EL (cell line): ENCODE data around the gene MYO1G.
"Not testable (repeated sequence)": the region's sequence is repeated elsewhere in the genome, so short reads cannot be mapped to it uniquely, and the experiment has no call there.

Experiments
- DNase-seq: peaks from one replicate; pipeline ENCODE4 v3.0.0-alpha.2; 2016

MYO1G gene

DNA sequence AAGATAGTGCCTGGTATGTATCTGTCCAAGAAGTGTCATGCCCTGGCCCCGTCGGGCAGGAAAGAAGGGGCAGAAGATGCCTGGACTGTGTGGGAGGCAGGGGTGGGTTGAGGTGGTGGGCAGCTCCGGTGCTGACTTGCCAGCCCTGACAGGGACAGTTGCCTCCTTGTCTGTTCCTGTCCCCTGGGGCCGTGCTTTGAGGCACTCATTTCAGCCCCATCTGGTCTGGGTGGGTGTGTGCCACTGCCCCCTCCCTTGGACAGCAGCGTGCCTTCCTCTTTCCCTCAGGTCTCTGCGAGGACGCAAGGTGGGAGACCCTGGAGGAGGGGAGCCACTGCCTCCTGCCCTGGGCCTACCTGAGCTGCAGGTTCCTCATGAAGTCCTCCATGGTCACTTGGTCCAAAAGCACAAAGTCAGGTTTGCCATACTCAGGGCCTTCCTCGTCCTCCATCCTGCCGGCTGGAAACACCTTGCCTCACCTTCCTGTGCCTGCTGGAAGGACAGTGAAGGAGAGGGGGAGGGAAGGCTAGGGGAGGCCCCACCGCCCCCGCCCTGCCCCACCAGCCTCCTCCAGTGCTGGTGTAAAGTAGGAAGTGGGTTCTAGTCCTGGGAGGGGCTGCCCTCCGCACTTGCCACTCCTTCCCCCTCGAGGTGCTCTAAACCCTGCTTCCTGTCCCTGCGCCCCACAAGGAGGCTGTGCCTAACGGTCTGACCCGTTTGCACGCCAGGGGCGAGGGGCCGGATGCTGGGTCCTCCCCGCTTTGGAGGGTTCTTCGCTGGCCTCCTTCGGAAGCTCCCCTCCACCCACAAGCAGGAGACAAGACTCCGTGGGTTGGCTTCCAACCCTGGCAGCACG lies at the start of gene MYO1G:
Gene MYO1G, minus strand, starts transcription at position 505 of the 856 bp plus-strand sequence. Its CDS starts 54 bp downstream, at position 451.
- no peak for DNase-seq

- DNase-seq, result no peak
These were observed 49.5 kb upstream of the MYO1G start for GRCh38 chr7:45028138-45028919.

DNA sequence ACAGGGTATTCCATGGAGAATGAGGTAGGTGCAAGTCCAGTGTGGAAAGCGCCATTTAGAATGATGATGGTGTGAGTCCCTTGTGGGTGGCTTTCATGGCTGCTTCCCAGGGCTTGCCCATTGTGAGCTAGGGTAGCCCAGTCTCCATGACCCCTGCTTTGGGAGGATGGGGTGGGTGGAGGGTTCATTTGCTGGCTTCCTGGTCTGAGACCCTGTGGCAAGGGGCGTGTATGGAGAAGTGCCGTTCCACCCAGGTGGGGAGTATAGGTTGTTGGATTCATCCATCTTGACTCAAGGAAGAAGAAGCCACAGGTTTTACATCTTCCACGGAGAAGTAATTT lies 48.9 kb upstream of the MYO1G start:
- no peak for DNase-seq

DNA sequence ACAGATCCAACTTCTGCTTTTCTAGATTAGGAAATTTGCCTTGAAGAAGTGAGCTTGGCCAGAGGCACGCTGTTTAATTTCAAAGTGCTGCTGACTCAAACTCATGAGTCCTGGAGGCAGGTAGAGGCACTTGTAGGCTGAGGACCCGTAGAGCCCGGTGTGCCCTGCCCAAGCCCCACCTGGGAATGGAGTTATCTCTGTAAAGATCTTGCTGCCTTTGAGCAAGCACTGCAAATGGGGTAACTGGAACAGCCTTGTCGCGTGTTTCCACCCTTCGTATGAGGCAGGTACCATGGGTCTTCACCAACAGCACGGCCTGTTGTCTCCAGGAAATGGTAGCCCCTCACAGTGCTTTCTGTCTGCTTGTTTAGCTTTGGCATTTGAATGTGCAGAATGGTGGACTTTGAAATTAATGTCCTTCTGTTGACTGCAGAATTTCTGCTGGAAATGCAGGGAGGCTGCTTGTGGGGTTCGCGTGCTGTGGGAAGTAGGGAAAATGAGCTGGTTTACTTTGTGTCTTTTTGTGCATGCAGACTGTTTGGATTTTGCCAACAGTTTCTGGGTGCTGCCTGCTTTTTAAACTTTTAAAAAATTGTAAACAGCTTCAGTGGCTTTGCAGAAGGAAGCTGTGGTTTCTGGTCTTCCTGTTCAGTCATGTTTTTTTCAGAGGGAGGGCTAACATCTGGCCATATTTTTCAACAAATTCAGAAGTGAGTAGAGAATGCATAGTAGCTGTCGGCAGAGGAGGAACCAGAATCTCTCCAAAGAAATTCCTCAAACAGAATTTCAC lies 48.4 kb upstream of the MYO1G start:
- DNase-seq, result peak; percentile 18

- DNase-seq, result no peak
These were observed 47.2 kb upstream of the MYO1G start for GRCh38 chr7:45026013-45026412.

- DNase-seq, result not testable (repeated sequence)
These were observed 46.7 kb upstream of the MYO1G start for GRCh38 chr7:45025473-45025872.

- DNase-seq, result no peak
These were observed 45.4 kb upstream of the MYO1G start for GRCh38 chr7:45024126-45024744.

GRCh38 chr7:45021604-45022296 lies 42.9 kb upstream of the MYO1G start:
- DNase-seq, result peak; percentile 33

- DNase-seq, result no peak
These were observed 42.1 kb upstream of the MYO1G start for GRCh38 chr7:45020915-45021314.

DNA sequence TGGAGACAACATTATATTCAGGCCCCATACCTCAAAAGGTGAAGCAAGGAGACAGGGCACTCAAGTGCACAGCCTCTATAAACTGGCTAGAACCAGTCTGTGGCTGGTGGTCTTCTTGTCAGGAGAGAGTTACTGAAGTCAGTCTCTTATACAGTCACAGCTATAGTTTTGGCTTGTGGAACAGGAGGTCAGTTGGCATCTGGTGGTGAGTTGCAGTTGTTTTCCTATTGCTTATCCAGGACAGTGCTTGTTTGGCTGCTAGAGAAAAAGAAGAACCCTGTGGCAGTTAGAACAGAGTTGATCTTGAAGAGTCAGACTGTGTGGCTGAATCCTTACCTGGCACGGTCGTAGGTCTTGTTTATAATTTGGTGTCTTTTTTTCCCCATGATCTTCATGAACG lies 38.4 kb upstream of the MYO1G start:
- DNase-seq, result no peak

GRCh38 chr7:45015313-45015712 lies 36.5 kb upstream of the MYO1G start:
- DNase-seq, result no peak

DNA sequence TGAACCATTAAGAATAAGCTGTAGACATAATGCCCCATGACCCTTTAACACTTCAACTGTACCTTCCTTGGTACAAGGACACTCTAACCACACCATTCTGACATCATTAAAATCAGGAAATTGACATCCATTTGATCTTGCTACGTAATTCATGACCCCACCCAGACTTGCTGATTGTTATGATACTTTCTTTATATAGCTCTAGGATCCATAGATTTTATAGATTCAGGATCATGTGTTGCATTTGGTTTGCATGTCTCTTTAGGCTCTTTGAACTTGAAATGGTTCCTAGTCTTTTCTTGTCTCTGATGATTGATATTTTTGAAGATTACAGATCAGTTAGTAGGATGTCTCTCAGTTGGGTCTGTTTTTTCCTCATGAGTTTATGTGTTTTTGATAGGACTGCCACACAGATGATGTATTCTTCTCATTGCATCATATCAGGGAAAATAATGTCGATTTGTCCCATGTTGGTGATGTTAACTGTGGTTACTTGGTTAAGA lies 34.7 kb upstream of the MYO1G start:
- DNase-seq, result no peak

DNA sequence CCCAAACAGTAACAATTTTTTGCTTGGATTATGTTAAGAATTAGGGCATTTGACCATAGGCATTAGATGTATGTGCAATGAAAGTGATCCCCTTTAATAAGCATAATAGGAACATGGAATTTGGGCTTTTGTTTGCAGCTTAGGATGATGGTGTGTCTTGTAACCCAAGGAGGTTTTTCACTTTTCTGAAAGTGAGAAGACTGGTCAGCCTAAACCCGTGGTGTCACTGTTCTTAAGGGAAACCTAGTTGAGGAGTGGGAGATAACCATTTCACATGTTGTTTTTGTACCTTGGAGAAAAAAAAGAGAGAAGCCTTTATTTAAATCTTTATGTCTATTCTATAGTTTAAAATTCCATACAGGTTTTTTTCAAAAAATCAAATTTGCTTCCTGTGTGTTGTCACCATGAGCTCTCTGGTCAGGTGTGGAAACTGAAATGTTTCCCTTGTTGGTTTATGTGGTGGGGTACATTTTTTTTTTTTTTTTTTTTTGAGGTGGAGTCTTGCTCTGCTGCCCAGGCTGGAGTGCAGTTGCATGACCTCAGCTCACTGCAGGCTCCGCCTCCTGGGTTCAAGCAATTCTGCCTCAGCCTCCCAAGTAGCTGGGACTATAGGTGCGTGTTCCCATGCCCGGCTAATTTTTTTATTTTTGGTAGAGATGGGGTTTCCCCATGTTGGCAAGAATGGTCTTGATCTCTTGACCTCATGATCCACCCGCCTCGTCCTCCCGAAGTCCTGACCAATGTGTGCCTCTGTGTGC lies 28.9 kb upstream of the MYO1G start:
- DNase-seq, result no peak

GRCh38 chr7:45007106-45007505 lies 28.3 kb upstream of the MYO1G start:
- DNase-seq, result no peak

- no peak for DNase-seq
These were observed 25.0 kb upstream of the MYO1G start for GRCh38 chr7:45003789-45004188.

DNA sequence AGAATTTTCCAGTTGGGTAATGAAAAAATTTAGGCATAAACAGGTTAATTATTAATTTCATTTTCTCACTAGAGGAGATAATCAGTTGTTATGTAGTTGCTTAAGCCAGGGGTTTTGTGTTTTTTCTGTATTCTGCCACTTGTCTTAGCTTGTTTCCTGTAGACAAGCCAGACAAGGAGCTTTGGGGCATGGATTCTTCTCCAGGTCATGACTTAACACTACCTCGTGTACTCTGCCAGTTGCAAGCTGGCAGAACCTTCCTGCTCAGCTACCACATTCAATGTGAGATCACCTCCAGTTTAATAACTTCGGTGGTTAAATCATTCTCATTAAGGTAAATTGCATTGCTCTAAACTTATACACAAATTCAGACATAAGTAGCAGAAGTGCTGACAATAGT lies 23.0 kb upstream of the MYO1G start:
- no peak for DNase-seq

- no peak for DNase-seq
These were observed 22.4 kb upstream of the MYO1G start for GRCh38 chr7:45001138-45001694.

- peak; percentile 60 for DNase-seq
These were observed 21.5 kb upstream of the MYO1G start, which contains the start of gene CCM2 for GRCh38 chr7:45000093-45001032. Gene CCM2 (plus strand): TSS chr7:45000201. CDS start chr7:45000334, 133 bp downstream.

DNA sequence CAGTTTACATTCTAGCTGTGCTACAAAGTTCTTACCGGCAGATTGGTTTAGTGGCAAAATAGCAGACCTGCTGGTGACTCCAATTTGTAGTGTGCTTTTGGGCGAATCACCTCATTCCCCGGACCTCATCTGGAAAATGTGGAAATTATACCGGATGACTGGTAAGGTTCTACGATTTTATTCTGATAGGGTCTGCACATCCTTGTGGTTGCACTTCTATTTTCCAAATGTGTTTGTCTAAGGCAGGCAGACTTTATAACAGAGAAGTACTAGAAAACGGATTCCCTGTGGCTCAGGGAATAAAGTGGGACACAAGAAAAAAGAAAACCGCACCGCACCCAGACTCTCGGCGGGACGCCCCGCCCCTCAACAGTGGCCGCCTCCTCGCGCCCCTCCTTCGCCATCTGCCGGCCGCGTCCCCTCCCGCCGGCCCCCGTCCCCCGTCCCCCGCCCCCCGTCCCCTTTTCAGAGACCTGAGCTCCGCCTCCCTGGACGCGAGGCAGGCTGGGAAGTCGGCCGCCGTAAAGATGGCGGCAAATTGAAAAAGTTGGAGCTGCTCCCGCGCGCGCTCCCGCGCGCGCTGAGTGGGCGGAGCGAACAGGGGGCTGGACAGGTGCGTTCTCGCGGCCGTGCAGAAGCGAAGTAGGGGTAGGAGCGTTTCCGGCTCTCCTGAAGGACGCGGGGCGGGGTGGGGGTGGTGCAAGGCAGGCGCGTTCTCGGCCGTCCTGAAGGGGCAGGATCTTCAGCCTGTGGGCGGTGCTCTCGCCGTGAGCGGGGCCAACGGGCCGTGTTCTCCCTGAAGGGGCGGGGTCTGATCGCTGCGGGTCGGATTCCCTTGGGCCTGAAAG lies 20.7 kb upstream of the MYO1G start:
- DNase-seq, result peak; percentile 100
